DMS 273 (cell line): ENCODE data around the gene IL9R.
"Not testable (repeated sequence)": the region's sequence is repeated elsewhere in the genome, so short reads cannot be mapped to it uniquely, and the experiment has no call there.

Experiments used
- DNase-seq: peaks from one replicate; lab custom pipeline; 2025; ENCODE audit not compliant: unreplicated experiment; lab: John Stamatoyannopoulos, UW

Gene IL9R, protein sequence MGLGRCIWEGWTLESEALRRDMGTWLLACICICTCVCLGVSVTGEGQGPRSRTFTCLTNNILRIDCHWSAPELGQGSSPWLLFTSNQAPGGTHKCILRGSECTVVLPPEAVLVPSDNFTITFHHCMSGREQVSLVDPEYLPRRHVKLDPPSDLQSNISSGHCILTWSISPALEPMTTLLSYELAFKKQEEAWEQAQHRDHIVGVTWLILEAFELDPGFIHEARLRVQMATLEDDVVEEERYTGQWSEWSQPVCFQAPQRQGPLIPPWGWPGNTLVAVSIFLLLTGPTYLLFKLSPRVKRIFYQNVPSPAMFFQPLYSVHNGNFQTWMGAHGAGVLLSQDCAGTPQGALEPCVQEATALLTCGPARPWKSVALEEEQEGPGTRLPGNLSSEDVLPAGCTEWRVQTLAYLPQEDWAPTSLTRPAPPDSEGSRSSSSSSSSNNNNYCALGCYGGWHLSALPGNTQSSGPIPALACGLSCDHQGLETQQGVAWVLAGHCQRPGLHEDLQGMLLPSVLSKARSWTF

DNA sequence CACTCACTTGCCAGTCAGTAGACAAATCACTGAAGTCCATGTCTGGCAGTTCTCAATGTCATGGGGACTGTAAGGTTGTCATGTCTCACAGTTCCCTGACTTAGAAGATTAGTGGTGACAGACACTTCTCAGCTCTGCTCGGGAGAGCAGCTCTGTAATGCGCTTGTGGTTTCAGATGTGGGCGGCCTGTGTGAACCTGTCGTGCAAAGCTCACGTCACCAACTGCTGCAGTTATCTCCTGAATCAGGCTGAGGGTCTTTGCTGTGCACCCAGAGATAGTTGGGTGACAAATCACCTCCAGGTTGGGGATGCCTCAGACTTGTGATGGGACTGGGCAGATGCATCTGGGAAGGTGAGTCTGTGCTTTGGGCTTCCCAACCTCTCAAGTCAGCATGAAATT lies at the start of gene IL9R:
Gene IL9R, plus strand, starts transcription at position 261 of the 400 bp plus-strand sequence. Its CDS starts 64 bp downstream, at position 325.
- DNase-seq, result no peak

DNA sequence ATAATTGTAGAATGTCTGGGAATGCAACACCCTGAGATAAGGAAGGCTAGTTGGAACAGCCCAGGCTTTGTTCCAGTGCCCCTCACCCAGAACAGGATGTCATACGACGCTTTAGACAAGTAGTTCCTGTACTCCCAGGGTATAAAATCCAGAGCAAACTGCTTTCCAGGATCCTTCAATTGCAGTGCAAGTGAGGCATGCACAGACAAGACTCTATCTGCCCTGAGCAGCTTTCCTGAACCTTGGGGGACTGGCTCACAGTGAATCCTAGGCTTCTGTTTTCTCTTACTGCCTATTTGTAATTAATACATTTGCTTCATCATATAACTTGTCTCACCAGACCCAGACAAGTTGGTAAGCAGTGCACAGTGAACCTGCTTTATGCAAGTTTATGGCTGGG lies 48.4 kb upstream of the IL9R start:
- DNase-seq, result peak; percentile 21

DNA sequence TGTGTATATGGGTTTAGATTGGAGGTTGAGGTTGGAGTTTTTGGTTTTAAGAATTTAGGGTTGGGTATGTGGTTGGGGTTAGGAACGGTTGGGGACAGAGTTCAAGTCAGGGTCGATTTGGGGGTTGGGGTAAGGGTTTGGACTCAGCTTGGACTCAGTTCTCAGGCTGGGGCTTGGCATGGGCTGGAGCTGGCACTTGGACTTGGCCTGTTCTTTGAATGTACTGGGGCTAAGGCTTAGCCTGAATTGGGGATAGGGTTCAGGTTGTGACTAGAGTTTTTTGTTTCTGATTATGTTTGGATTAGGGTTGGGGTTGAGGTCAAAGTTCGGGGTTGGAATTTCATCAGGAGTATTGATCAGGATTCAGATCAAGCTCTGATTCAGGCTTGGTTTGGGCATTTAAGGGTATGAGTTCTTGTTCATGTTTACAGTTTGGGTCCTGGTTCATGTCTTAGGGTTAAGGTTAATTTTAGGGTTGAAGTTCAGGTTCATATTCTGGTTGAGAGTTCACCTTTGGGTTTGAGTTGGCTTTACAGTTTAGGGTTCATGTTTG lies 46.2 kb upstream of the IL9R start:
- no peak for DNase-seq

DNA sequence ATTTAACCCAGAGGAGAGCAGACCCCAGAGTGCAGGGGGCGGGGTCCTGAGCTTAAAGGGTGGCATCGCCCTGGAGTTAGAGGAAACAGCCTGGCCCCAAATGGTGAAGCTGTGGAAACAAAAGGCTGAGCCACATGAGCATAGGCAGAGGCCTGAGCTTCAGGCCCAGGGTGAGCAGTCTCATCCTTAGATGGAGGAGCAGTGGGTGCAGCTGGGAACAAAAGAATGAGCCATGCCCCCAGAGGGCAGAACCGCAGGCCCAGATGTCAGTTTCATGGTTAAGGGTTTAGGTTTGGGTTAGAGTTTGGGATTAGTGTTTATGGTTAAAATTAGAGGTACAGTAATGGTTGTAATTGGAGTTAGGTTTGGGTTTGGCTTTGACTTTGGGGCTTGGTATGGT lies 44.4 kb upstream of the IL9R start:
- no peak for DNase-seq

DNA sequence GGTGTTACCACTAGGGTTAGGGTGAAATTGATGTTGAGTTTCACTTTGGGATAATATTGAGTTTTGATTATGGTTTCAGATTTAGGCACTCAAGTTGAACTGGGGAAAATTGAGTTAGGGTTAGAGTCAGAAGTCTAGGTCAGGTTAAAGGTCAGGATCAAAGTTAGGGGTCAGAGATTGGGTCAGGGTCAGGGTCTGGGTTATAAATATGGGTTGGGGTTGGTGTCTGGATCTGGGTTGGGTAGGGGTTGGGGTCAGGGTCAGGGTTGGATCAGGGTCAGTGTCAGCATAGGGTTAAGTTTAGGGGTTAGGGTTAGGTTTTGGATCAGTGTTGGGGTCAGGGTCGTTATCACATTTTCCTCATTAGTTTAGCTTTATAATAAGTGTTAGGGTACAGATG lies 42.7 kb upstream of the IL9R start:
- no peak for DNase-seq

DNA sequence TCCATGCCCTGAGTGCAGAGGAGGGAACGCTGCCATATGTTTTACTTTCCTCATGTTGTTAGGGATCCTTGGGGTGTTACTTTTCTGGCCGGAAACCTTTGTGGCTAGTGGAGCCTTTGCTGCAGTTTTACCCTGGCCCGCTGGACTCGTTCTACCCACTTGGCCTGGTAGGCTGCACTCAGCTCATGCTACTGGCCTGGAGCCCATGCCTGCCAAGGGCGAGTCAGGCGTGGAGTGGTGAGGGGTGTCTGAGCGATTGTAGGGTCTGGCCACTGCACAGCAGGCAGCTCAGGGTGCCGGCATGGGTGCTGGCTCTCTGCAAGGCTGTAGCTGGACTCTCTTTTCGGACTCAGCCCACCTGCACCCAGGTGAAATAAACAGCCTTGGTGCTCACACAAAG lies 41.4 kb upstream of the IL9R start:
- DNase-seq, result no peak

DNA sequence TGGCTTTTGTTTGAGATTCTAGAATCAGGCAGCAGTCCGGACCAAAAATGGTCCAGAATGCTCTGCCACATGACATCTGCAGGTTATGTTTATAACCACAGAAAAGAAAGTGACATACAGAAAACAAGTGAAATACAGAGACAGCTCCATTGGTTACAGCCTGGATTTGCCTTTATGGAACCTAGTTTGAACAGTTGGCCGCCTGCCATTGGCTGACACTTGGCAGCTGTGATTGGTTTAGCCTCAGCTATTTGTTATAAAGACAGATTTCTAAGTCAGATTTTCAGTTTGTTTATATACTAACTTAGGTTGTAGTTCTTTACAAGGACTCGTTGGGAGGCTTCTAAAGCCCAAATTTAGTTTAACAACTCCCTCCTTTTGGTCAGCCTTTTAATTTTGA lies 40.8 kb upstream of the IL9R start:
- DNase-seq, result peak; percentile 40

DNA sequence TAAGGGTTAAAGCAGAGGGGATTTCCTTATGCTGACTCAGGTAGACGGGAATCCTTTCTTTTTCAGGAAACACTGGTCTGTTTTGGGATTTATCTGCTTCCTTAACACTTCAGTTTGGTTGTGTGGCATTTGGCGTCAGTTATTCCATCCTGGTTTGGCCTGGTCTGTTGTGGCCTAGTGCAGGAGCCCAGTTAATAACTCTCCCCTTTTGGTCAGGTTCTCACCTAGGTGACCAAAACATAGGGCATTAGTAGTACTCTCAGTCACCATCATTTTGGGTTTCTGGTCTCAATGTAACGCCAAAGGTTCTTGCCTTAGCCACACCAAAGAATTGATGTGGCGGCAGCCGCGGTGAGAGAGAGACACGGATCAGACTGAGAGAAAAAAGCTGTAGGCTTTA lies 39.7 kb upstream of the IL9R start:
- DNase-seq, result no peak

DNA sequence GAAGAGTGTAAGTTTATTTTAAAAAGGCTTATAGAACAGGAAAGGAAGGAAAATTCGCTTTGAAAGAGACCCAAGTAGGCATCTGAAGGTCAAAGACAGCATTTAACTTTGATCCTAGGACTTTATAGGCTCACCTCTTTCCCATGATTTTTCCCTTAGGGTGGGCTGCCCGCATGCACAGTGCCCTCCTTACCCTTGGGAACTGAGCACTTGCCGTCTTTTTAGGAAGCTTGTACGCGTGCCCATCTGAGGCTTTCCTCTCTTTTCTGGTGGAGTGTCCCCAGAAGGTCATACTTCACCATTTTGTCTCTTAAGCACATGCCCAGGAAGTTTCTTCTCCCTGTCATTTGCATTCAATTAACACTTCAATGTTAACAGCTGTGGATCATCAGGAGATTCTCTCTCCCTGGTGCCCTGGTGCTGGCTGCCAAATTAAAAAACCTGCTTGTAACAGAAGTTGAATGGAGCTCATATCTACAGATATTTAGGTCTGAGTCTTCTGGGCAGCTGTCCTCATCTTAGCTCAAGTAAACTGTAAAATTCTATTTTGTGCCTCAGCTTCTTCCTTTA lies 38.4 kb upstream of the IL9R start:
- peak; percentile 30 for DNase-seq

DNA sequence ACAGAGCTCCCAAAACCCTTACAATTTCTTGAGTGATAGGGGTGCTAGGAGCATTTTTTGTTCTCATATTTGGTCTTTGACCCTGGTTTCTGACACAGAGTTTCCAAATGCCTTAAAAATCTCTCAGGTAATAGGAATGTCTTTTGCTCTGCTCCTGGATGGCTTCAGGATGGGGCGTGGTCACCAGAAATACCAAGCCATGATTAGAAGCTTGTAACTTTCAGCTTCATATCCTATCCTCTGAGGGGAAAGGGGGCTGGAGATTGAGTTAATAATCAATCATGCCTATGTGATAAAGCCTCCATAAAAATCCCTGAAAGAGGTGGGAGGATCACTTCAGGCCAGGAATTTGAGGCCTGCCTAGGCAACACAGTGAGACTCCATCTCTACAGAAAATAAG lies 34.6 kb upstream of the IL9R start:
- no peak for DNase-seq

DNA sequence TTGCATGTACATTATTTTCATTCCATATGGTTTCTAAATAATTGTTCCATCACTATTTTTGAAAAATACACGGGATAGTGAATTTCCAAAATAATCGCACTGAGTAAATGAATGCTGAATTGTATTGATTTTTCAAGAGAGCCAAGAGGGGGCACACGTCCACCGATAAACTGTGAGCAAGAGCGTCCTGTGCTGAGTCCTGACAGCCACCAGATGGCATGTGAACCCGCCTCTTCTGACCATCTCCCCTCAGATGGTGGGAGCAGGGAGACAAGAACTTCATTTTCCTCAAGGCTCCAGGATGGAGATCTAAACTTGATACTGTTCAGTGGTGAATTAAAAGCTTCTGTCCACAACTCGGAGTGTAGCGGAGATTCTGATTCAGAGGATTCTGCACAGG lies 30.6 kb upstream of the IL9R start:
- peak; percentile 88 for DNase-seq

DNA sequence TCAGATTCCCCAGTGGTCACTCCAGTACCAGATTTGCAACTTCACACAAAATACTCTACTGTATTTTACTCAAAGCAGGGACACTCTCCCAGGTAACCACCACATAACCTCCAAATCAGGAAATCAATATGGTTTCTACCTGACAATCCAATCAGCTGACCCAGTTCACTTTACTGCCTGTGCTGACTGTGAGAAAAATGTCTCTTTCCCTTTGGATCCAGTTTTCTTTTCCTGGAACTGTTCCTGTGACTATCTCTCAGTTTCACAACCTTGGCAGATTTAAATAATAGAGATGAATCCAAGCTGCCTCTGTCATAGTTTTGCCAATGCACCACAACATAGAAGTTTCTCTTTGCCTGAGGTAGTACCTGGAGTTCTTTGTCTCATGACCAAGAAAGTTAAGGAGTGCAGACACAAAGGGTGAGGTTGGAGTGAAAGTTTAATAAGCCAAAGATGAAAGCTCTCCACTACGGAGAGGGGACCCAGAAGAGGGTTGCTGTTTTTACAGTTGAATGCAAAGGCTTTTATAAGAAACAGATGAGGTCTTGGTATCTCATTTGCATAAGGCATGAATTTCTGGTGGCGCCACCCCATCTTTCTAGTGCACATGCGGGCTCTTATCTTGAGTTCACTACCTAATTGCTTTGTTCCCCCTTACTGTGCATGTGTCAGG lies 29.7 kb upstream of the IL9R start:
- no peak for DNase-seq

DNA sequence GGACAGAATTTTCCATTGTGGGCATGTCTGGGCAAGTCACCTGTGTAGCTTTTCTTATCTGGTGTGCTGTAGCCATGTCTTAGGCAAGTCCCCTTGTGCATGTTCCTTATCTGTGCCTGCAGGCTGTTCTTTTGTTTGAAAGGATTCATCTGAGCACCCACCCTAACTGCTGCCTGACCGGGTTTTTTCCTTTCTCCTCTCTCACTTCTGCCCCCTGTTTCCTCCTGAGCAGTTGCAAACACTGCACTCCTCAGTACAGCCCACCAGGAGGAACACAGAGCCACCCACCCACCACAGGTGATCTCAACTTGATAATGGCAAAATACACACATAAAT lies 29.2 kb upstream of the IL9R start:
- DNase-seq, result no peak

DNA sequence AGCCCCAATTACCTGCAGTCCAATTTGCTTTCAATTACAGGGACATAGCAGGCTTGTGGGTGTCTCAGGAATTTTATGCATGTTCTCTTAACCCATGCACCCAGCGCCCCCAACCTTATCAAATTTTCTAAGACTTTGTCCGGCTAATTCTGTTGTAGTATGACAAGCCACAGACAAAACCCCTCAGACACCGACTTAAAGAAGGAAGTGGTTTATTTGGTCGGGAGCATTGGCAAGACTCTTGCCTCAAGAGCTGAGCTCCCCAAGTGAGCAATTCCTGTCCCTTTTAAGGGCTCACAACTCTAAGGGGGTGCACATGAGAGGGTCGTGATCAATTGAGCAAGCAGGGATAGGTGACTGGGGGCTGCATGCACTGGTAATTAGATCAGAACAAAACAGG lies 28.7 kb upstream of the IL9R start:
- no peak for DNase-seq

DNA sequence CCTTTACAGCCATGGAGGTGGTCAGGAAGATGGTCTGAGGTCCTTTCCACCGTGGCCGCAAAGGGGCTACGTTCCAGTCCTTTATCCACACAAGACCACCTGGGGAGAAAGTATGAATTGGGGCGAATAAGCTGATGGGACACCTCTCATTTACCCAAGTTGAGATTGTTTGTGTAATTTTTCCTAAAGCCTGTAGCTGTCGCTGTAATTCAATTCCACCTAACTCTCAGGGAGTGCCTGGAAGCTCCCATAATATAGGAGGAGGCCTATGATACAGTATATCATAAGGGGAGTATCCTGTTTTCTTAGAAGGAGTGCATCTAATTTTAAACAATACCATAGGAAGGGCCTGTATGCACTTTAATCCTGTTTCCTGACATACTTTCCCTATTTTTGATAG lies 25.8 kb upstream of the IL9R start:
- DNase-seq, result peak; percentile 28

DNA sequence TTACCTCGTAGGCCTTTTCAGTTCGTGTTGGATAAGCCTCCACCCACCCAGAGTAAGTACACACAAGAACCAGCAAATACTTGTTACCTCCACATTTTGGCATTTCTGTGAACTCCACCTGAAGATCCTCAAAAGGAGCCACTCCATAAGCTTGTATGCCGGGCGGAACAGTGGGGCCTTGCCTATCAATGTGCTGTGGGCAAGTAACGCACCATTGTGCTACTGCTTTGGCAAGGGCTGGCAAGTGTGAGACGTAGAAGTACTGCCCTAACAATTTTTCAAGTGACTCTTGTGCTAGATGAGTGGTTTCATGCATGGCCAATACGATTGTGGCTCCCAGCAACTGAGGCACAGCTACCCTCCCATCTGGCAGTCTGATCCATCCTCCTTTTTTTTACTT lies 25.3 kb upstream of the IL9R start:
- DNase-seq, result not testable (repeated sequence)

DNA sequence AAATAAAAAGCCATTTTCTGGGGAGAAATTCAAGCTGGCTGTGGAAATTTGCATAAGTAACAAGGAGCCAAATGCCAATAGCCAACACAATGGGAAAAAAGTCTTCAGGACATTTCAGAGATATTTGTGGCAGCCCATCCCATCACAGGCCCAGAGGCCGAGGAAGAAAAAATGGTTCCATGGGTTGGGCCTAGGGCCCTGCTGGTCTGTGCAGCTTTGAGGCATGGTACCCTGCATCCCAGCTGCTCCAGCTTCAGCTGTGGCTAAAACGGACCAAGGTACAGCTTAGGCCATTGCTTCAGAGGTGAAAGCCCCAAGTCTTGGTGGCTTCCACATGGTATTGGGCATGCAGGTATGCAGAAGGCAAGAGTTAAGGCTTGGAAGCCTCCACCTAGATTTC lies 14.2 kb upstream of the IL9R start:
- DNase-seq, result no peak

DNA sequence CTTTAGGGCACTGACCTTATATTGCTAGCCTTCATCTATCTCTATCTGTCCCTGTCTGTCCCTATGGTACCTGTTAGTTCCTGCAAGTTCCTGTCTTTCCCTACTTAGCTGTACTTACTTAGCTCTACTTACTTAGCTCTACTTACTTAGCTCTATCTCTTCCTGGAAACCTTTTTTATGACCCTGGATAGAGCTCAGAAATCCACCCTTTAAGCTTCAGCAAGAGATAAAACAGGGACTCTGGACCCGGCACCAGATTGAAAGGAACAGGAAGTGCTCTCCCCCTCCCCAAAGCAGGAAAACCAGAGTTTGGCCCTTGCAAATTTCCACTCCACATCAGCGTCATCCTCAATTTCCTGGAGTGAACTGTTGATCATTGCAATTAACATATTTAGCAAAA lies 12.3 kb upstream of the IL9R start:
- DNase-seq, result no peak

DNA sequence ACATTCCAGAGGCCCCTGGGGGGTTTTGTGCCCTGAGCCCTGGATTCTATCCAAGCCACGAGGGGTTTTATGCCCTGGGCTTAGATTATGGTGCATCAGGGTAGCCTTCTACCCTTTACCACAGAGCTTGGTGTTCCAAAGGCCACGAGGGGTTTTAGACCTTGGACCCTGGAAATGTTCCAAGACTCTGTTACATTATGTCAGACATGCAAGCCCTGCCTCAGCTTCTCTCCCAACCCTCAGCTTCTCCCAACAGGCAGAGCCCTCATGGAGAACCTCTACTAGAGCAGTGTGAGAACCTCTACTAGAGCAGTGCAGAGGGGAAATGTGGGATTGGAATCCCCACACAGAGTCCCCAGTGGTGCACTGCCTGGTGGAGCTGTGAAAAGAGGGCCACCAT lies 10.5 kb upstream of the IL9R start:
- DNase-seq, result not testable (repeated sequence)

DNA sequence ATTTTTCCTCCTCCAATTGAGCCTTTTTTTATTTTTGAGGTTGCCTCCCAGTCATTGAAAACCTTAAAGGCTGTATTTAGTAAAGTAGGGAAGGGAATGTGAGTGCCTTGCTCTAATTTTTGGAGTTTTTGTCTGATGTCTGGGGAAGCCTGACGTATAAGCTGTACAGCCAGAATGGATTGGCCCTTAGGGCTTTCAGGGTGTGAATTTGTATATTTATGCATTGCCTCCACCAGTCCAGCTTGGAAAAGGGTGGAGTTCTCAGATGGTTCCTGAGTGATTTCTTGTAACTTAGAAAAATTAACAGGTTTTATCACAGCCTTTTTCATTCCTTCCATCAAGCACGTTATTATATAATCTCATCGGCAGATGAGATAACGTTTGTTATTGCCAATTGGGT lies 8.6 kb upstream of the IL9R start:
- DNase-seq, result no peak

DNA sequence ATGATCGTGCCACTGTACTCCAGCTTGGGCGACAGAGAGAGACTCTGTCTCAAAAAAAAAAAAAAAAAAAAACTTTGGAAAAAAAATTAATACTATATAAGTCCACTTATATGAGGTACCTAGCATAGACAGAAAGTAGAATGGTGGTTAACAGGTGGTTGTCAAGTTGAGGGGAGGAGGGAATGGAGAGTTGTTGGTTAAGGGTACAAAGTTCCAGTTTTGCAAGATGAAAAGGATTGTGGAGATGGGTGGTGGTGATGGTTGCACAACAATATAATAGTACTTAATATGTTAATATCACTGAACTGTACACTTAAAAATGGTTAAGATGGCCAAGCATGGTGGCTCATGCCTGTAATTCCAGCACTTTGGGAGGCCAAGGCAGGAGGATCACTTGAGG lies 4.1 kb upstream of the IL9R start:
- DNase-seq, result no peak

DNA sequence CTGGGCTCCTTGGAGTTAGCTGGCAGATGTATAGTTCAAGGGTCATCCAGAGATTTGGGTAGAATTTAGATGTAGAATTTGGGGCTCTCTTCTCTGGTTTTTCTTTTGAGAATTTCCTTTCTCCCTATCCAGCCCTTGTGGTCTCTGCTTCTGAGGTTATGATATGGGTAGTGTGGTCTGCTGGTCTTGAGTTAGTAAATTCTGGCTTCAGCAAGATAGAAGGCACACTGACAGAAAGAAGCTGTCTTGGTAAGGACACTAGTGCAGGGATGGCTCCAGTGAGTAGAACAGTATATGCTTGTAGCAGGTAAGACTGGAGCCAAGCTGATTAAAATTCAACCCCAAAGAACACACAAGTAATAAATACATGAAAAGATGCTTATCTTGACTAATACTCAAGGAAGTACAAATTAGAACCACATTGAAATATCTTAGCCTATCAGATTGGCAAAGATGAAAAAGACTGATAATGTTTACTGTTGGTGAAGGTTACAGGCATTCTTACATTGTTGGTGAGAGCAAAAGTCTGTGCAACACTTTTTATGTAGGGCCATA lies 2.1 kb upstream of the IL9R start:
- DNase-seq, result no peak
